ENCODE results near the gene ZDHHC22. TPM values are rescaled to one million over a fixed set of nuclear protein-coding genes. Genes with fewer than 3 reads are reported as not detected.

The ZDHHC22 gene
- total and polyA plus RNA-seq, 7 donors: 0.01 to 0.04 TPM; not detected in 5

DNA sequence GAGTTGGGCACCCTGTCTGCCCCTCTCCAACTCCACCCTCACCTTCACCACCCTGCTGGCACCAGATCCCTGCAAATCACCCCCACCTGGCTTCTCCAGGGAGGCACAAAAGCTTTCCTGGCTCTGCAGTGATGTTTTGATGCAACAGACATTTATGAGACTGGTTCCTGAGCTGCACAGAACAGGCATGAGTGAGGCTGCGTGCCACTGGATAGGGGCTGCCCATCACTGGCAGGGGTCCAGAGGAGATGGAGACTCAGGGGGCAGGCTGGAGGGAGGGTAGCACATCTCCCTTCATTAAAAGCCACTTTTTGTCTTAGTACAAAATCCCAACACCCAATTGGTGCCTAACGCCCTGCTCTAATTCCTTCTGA is 17.3 kb upstream of the ZDHHC22 start:
- Histone ChIP-seq H3K27ac (no peak overlapping the region), H3K36me3 (ENCODE audit: insufficient read depth in 1 of 2, low read depth in 1 of 2) (no peaks in the 10 kb centered on the region), H3K27me3 (ENCODE audit: insufficient read depth in 3 of 3, low read length in 2 of 3) (peaks cover 0 to 8% (median 5%) of the 10 kb centered on the region in 3 donors), H3K4me1 (no peaks in the 10 kb centered on the region), H3K9me3 (no peaks in the 10 kb centered on the region), H3K4me3 (no peak overlapping the region)
- ATAC-seq (peak in 1 of 4 donors; percentile 7), DNase-seq (no peak)
- intact Hi-C loops (cut with DNase I): loop anchor here (5.0 to 10.0 kb wide), 2 partner anchors 53 to 156 kb away; no protein-coding TSS in a partner anchor
- TF ChIP-seq, protein P1, sequence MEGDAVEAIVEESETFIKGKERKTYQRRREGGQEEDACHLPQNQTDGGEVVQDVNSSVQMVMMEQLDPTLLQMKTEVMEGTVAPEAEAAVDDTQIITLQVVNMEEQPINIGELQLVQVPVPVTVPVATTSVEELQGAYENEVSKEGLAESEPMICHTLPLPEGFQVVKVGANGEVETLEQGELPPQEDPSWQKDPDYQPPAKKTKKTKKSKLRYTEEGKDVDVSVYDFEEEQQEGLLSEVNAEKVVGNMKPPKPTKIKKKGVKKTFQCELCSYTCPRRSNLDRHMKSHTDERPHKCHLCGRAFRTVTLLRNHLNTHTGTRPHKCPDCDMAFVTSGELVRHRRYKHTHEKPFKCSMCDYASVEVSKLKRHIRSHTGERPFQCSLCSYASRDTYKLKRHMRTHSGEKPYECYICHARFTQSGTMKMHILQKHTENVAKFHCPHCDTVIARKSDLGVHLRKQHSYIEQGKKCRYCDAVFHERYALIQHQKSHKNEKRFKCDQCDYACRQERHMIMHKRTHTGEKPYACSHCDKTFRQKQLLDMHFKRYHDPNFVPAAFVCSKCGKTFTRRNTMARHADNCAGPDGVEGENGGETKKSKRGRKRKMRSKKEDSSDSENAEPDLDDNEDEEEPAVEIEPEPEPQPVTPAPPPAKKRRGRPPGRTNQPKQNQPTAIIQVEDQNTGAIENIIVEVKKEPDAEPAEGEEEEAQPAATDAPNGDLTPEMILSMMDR (IDR thresholded peaks at IDR 0.05): no peak
- WGBS, 3 donors: 78 to 88% (median 85%) methylated on average over 2 of the region's 2 CpGs

DNA sequence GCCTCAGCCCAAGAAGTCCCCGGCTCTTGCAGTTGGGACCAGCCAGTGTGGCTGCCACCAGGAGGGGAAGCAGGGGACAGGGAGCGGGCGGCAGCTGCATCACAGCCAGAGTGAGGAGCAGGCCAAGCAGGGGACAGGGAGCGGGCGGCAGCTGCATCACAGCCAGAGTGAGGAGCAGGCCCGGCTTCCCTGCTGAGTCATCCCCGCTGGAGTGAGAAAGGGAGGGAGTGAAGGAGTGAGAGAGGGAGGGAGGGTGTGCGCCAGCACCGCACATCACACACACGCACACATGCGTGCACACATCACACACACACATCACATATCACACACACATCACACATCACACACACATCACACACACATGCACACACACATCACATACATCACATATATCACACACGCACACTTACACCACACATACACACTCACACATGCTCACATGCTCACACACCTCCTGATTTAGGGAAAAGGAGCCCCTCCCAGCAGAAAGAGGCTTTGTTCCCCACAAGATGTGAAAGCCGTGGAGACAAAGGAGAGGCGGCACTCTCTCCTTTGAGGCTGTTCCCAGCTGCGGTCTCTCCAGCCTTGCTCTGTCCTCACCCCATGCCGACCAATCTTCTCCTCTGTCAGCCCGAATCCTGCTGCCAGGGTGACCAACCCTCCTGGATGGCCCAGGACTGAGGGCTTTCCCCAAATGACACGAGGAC is 16.7 kb upstream of the ZDHHC22 start:
- DNase-seq: peak; percentile 53 to 76
- Histone ChIP-seq H3K4me1 (no peaks in the 10 kb centered on the region), H3K27me3 (ENCODE audit: insufficient read depth in 3 of 3, low read length in 2 of 3) (peaks cover 0 to 8% (median 5%) of the 10 kb centered on the region in 3 donors), H3K4me3 (no peak overlapping the region), H3K9me3 (no peaks in the 10 kb centered on the region), H3K27ac (no peak overlapping the region), H3K36me3 (ENCODE audit: insufficient read depth in 1 of 2, low read depth in 1 of 2) (no peaks in the 10 kb centered on the region)
- intact Hi-C loops (cut with DNase I): loop anchor here (5.0 to 10.0 kb wide), 2 partner anchors 54 to 156 kb away; no protein-coding TSS in a partner anchor
- peak; percentile 93 to 97 (median 96) for ATAC-seq
- TF ChIP-seq, protein P1 (IDR thresholded peaks at IDR 0.05): no peak
- 10 to 17% (median 16%) methylated on average over 16 to 18 of the region's 18 CpGs for WGBS, 3 donors

DNA sequence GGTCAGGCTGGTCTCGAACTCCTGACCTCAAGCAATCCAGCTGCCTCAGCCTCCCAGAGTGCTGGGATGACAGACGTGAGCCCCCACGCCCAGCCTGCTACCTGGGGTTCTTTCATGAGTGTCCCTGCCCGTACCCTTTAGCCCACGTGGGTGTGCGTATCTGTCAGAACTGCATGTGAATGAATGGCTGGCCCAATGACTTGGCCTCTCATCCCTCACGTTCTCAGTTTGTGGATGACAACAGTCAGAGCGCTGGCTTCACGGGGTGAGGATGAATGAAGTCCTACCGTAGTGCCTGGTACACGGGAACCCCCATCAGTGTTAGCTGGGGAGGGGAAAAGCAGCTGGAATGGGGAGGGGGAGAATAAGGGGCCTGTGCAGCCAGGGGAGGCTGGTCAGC is 16.1 kb upstream of the ZDHHC22 start:
- Histone ChIP-seq H3K4me3 (no peak overlapping the region), H3K27me3 (ENCODE audit: insufficient read depth in 3 of 3, low read length in 2 of 3) (peaks cover 0 to 11% (median 5%) of the 10 kb centered on the region in 3 donors), H3K9me3 (no peaks in the 10 kb centered on the region), H3K36me3 (ENCODE audit: insufficient read depth in 1 of 2, low read depth in 1 of 2) (no peaks in the 10 kb centered on the region), H3K27ac (no peak overlapping the region), H3K4me1 (no peaks in the 10 kb centered on the region)
- DNase-seq (no peak), ATAC-seq (no peak)
- intact Hi-C loops (cut with DNase I): loop anchor here (5.0 to 10.0 kb wide), 2 partner anchors 55 to 157 kb away; no protein-coding TSS in a partner anchor
- TF ChIP-seq, protein P1 (IDR thresholded peaks at IDR 0.05): no peak
- 39 to 53% (median 49%) methylated on average over 11 of the region's 11 CpGs for WGBS, 3 donors

DNA sequence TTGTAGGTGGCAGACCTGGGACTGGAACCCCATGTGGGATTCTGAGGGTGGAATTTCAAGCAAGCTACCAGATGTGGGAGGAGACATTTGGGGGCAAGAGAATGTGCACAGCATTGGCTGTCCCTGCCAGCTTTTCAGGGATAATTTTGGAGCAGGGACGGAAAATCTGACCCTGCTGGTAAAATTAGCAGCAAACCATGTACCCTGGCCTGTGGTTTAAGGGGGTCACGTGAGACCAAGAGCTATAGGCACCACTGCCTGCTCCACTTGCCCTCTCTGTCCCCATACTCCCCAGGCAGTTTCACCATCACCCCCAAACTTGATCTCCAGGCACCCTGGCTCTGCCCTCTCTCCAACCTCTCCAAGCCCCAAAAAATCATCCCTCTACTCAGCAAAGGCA is 13.5 kb upstream of the ZDHHC22 start:
- H3K27me3 ChIP-seq (ENCODE audit: insufficient read depth in 3 of 3, low read length in 2 of 3): peaks cover 0 to 11% (median 5%) of the 10 kb centered on the region in 3 donors
- H3K4me1 ChIP-seq: no peaks in the 10 kb centered on the region
- ATAC-seq (no peak), DNase-seq (no peak)
- no peaks in the 10 kb centered on the region for H3K9me3 ChIP-seq
- no peak overlapping the region for H3K27ac ChIP-seq
- intact Hi-C loops (cut with DNase I): loop anchor here (5.0 to 10.0 kb wide), 2 partner anchors 57 to 160 kb away; no protein-coding TSS in a partner anchor
- TF ChIP-seq, protein P1 (IDR thresholded peaks at IDR 0.05): no peak
- WGBS, 3 donors: 11 to 28% (median 19%) methylated on average over 2 of the region's 2 CpGs
- no peaks in the 10 kb centered on the region for H3K36me3 ChIP-seq (ENCODE audit: insufficient read depth in 1 of 2, low read depth in 1 of 2)
- no peak overlapping the region for H3K4me3 ChIP-seq

Data from psoas muscle (tissue), 8 donors.